Left renal pelvis (tissue), 4 donors: ENCODE measurements around the gene GRAP. TPM values are rescaled to one million over a fixed set of nuclear protein-coding genes. Genes with fewer than 3 reads are reported as not detected.
"Not testable (repeated sequence)": the region's sequence is repeated elsewhere in the genome, so short reads cannot be mapped to it uniquely, and the experiment has no call there.

Experiments used
- DNase-seq, 4 donors: peaks; one replicate each; pipeline ENCODE4 v3.0.0-alpha.2; 2013; ENCODE audit warnings: low read depth in 4 of 4, low spot score in 3 of 4
- polyA plus RNA-seq, 4 donors: library from polyadenylated mRNA; unstranded; fragments of 120-200 nt; gene quantifications; one replicate each; pipeline ENCODE4 v1.2.1, GENCODE V29; 2013; ENCODE audit not compliant: insufficient read length in 4 of 4

Gene GRAP
- polyA plus RNA-seq, result 1 to 10 TPM; 2.4 to 6.5 (median 5.0) TPM

DNA sequence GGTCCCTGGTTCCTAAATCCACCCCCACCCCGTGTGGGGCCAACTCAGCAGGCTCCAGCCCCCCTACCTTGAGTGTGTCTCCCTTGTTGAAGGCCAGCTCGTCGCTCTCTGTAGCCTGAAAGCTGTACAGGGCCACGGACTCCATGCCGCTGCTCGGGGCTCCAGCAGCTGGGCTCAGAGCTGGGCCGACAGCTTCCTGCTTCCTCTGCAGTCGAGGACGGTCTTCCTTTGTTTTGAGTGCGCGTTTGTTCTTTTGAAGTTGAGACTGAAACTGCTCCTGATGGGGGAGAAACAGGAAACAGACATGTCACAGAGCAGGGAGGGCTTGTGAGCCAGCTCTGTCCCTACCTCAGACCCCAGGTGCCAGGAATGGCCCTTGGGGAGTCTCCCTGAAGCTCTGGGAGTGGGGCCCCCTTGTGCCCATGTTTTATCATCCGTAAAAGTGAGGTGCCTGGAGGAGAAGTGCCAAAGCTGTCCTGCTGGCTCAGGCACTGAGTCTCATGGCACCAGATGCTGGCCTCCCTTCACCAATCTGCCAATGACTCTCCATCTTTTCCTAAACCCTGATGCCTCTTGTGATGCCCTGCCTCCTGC is at the start of gene GRAP:
Gene GRAP (minus strand): TSS at position 176 of the 594 bp plus-strand sequence. CDS start 31 bp downstream, at position 145.
- DNase-seq, result not testable (repeated sequence)

DNA sequence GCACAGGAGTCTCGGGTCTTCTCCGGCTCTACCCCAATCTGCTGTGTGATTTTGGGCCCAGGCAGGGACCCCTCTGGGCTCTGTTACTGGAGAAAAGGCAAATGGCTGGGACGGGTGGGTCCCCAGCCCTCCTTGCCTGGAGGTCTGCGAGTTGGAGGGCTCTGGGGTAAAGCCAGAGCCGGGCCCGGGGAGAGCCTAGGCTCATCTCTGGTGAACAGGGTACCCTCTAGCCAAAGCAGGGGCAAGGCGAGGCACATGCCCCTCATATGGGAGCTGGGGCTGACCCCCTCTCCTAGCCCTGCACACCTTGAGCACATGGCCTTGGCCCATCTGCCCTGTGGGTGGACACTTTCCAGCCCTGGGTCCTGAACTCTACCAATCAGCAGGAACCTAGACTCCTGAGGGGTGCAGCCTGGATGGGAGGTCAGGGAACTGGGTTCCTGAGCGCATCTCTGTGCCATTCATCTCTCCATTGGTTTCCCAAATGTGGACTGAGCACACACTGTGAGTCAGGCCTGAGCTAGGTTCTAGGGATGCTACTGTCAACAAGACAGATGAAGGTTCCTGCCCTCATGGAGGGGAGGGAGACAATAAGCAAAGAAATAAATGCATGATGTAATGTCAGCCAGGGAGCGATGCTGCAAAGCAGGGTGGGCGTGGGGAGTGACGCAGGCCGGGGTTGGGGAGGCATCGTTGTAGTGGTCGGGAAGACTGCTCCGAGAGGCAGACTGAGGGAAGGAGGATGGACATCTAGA is 47.1 kb upstream of the GRAP start:
- not testable (repeated sequence) for DNase-seq

DNA sequence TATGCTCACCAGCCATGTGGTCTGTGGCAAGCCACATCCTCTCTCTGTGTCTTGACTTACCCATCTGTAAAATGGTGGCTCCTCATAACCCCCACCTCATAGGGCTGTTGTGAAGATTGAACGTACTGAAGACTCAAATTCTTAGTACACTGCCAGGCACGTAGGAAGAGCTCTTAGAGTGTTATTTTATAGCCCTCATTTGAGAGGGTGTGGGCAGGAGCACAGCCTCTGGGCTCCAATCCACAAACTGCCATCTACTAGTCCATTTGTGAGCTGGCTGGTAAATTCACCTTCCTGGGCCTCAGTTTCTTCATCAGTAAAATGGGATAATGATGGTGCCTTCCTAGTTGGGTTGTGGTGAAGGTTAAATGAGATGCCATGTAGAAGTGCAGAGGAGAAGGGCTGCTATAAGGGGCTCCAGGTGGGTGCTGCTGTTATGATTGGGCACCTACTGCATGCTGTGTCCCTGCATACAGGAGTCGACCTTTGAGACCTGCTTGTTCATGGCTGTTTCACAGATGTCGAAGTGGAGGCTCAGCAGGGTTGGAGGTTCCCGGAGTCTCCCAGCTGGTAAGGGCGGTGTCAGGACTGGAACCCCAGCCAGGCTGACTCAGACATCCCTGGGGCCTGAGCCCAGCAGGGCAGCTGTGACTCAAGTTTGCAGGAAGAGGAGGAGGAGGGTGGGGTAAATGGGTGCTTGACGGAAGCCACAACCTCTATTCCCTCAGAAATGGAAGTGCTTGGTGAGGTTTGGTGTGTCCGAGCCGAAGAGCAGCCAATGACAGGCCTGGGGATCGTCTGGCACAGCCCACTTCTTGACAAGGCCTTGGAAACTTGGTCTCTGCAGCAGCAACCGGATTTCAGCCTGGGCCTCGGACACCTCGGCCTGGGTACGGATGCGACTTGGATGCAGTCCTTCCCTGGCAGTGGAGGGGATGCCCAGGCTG is 46.3 kb upstream of the GRAP start:
- DNase-seq, result not testable (repeated sequence)

DNA sequence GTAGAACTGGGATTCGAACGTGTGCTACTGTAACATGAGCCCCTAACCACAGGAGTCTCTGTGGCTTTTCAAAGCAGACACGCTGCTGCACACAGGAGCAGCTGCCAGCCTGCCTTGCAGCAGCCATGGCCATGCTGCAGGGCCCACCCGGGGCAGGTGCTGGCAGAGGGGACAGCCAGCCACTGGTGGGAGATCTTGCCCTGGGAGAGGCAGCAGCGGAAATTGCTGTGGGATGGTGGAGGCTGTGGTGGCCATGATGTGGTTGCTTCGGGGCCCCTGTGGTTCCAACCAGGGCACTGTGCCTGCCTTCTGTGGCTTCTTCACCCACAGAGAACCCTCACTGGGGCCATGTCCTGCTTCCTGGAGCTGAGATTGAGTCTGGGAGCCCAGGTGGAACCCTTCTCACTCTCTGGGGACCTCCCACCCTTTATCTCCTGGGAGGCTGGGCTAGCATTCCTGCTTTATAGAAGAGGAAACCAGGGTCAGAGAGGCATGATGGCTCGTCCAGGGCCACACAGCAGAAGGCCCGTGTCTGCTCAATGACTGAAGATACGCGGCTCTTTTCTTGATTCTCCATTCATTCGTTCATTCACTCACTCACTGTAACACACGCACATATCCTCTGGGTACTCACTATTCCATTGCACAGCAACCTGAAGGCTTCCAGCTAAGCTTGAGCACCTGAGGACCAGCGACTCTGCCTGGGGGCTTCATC is 43.5 kb upstream of the GRAP start:
- DNase-seq, result not testable (repeated sequence)

DNA sequence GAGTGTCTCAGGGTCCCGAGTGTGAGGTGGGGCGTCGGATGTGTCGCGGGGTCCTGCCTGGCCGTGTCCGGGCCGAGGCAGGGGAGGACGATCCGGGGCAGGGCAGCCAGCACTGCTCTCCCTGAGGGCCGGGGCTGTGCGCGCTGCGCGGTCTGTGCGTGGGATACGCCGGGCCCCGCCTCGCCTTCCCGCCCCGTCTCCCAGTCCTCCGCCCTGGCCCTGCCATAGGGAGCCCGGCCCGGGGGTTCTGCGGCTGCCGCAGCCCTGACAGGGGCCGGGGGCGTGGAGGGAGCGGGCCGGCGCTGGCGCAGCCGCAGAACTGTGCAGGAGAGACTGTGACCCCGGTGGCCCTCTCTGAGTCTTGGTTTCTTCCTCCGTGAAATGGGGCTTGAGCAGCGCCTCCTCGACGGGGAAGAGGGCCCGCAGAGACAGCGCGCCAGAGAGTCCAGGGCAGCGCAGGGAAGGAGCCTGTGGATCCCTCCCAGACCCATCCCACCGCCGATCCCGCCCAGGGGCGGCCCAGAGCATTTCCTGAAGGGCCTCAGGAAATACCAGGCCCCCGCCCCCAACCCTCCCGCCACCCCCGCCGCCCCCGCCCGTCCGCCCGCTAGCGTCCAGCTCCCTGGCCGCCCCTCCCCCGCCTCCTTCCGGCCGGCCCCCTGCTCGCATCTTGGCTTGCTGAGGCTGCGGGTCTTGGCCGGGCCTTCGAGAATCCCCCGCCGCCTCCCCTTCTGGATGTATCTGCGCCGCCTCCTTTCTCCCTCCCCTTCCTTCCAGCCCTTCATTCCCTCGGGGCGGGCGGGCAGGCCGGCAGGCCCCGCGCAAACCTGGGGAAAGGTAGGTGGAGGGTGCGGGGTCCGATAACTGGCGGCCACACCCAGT is 42.3 kb upstream of the GRAP start:
- not testable (repeated sequence) for DNase-seq

DNA sequence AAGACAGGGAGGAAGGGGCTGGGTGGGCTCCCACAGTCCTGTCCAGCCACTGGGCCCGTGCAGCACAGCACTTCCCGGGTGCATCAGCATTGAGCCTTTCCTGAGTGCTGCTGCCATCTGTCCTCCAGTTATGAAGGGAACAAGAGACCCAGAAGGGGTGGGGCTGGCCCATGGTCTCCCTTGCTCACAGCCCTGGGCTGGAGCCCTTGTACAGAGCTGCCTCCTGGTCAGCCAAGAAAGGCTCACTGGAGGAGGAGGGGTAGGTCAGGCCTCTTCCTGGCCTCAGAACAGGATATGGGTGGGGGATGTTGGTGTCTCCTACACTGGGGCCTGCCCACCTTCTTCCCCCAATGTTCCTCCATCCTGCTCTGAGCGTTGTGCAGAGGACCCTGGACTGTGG is 30.6 kb upstream of the GRAP start:
- DNase-seq, result not testable (repeated sequence)

DNA sequence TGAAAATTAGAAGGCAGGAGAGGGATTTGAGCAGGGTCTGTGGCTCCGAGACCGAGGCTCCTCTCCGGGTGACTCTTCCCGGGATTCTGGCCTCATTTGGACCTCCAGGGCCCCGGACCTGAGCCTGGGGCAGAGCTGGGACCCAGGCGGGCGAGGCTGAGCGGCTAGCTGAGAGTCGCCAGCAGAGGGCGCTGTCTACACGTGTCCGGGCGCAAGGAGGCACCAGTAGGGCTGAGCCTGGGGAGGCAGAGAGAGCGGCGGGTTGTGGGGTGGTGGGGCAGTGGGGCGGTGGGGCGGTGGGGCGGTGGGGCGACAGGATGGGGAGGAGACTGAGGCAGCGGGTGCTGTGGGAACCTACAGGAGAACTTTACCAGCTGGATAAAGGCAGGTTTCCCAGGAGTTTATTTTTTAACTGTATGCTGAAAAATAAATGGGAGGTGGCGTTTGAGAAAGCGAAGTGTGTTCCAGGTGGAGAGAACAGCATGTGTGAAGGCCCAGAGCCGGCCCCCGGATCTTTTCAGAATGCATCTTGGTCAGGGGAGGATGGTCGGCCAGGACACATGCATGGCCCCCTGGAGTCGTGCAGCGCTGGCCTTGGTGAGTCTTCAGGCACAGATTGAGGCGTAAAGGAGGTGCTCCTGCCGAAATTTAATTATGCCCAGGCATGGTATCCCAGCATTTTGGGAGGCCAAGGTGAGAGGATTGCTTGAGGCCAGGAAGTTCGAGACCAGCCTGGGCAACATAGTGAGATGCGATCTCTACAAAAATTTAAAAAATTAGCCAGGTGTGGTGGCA is 29.8 kb upstream of the GRAP start:
- DNase-seq, result not testable (repeated sequence)

DNA sequence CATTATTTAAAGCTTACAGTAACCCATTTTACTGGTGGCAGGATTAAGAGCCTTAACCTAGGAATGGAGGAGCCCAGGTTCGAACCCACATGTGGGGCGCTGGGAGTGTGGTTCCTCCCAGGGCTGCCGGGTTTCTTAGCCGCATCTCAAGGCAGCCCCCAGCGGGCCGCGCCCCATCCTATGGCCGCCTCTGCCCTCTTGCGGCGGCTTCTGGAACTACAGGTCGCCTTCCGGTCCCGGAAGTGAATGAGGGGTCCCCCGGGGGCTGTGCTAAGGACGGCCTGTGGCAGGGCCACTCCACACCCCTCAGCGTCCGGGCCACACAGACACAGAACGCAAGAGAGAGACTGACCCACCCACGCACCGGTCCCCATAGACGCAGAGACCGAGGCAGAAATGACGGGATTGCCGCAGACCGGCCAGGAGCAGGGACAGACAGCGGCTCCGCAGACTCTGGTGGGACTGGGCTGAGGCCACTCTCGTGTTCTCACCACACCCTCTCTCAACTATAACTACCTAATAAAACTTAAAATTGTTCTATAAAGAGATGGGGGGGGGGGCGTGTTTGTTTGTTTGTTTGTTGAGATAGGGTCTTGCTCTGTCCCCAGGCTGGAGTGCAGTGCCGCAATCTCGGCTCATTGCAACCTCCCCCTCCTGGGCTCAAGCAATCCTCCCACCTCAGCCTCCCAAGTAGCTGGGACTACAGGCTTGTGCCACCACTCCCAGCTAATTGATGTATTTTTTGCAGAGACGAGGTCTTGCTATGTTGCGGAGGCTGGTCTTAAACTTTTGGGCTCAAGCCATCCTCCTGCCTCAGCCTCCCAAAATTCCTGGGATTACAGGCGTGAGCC is 23.8 kb upstream of the GRAP start:
- not testable (repeated sequence) for DNase-seq

DNA sequence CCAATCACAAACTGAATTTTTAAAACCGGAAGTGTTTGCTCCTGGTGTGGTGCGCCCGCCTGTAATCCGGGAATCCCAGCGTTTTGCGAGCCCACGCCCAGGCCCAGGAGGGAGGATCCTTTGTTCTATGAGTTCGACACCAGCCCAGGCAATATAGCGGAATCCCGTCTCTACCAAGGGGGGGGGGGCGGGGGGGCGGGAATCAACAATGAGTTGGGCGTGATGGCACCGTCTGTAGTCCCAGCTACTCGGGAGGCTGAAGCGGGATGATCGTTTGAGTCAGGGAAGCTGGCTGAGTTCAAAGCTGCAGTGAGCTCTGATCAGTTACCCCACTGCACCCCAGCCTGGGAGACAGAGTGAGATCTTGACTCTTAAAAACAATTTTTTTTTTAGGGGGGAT is 17.6 kb upstream of the GRAP start:
- DNase-seq, result not testable (repeated sequence)

DNA sequence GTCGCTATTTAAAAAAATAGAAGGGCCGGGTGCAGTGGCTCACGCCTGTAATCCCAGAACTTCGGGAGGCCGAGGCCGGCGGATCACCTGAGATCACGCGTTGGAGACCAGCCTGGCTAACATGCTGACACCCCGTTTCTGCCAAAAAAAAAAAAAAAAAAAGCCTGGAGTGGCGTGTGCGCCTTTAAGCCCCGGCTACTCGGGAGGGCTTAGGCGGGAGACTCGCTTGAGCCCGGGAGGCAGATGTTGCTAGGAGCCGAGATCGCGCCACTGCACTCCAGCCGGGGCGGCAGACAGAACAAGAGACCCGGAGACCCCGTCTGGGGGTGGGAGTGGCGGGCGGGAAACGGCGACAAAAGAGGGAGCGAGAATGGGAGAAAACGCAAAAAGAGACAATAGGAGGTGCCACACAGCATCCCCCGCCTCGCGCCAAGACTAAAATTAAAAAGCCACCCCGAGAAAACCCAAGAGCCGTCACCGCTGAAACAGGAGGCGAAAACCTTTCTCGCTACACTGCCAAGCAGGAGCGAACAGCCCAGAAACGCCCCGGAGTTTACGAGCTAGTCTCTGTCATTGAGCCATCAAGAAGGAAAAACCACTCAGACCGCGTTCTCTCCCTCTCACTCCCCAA is 16.7 kb upstream of the GRAP start:
- DNase-seq, result not testable (repeated sequence)

DNA sequence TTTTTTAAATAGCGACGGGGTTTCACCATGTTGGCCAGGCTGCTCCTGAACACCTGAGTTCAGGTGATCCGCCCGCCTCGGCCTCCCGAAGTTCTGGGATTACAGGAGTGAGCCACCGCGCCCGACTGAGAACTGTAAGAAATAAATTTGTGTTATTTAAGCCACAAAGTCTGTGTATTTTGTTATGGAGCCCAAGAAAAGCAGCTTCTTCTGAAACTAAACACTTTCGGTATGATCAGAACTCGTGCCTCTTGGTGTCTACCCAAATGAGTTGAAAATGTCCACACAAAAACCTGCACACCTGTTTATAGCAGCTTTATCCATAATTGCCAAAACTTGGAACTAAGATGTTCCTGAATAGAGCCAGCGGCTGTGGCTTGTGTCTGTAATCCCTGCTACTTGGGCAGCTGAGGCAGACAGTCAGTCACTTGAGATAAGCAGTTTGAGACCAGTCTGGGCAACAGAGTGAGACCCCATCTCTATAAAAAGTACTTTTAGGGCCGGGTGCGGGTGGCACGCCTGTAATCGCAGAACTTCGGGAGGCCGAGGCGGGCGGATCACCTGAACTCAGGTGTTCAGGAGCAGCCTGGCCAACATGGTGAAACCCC is 16.1 kb upstream of the GRAP start:
- not testable (repeated sequence) for DNase-seq

DNA sequence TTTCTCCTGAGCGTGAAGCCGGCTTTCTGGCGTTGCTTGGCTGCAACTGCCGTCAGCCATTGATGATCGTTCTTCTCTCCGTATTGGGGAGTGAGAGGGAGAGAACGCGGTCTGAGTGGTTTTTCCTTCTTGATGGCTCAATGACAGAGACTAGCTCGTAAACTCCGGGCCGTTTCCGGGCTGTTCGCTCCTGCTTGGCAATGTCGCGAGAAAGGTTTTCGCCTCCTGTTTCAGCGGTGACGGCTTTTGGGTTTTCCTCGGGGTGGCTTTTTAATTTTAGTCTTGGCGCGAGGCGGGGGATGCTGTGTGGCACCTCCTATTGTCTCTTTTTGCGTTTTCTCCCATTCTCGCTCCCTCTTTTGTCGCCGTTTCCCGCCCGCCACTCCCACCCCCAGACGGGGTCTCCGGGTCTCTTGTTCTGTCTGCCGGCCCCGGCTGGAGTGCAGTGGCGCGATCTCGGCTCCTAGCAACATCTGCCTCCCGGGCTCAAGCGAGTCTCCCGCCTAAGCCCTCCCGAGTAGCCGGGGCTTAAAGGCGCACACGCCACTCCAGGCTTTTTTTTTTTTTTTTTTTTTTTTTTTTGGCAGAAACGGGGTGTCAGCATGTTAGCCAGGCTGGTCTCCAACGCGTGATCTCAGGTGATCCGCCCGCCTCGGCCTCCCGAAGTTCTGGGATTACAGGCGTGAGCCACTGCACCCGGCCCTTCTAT is 15.4 kb upstream of the GRAP start:
- DNase-seq, result not testable (repeated sequence)

DNA sequence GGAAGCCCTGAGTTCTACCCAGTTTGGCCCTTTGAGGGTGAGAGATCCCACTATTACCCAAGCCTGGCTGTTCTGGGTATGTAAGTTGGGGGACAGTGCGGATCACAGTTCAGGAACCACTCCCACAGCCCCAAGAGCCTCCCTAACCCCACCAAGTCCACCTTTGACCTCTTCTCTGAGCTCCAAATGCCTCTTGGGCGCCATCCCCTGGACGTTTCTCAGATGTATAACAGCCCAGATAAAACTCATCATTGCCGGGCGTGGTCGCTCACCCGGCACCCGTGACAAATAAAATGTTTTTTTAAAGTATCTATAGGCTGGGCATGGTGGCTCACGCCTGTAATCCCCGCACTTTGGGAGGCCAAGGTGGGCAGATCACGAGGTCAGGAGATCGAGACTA is 8.7 kb upstream of the GRAP start:
- not testable (repeated sequence) for DNase-seq

DNA sequence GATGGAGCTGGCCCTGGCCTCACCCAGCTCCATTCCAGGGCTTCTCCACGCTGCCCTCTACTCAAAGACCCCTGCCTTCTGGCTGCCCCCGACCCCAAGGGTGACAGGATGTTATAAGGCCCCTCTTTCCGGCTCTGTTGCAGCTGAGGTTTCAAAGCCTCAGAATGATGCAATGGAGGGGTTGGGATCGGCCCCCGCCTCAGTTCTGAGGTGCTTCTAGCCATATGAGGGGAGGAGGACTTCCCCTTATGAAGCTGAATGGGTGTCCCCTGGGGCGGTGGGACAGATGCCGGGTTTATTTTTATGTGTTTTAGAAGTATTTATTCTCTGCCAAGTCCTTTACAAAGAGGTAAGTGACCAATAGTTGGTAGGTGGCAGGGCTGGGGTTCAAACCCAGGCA is 2.1 kb upstream of the GRAP start:
- DNase-seq, result not testable (repeated sequence)

DNA sequence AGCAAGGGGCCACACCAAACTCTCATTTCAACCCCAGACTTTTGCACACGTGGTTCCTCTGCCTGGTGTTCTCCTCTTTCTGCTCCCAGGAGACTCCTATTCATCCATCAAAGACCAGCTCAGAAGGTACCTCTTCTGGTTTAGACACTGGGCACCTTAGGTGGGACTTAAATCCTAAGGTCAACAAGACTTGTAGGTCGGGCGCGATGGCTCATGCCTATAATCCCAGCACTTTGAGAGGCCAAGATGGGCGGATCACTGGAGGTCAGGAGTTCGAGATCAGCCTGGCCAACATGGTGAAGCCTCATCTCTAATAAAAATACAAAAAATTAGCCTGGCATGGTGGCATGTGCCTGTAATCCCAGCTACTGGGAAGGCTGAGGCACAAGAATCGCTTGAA is 753 bp upstream of the GRAP start:
- DNase-seq, result not testable (repeated sequence)

DNA sequence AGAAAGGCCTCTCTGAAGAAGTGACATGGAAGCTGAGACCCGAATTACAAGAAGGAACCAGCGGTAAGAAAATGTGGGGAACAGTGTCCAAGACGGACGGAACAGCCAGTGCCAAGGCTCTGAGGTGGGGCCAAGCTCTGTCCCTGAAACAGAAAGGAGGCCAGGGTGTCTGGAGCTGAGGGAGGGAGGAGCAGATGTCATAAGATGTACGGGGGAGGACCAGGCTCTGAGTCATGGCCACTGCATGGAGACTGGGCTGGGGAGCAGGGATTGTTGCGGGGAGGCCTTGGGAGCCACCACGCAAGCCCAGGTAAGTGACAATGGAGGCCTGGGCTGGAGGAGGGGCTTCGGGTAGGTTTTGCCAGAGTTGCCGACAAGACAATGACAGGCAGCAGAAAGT is 2.1 kb downstream of the GRAP start:
- DNase-seq, result not testable (repeated sequence)
